Omental fat pad (tissue), 4 donors: ENCODE results near the gene NEIL3. TPM values are rescaled to one million over a fixed set of nuclear protein-coding genes. Genes with fewer than 3 reads are reported as not detected.

Source experiments
- ATAC-seq: fragments of 150-250 bp; one replicate; pipeline ENCODE4 v1.9.1; 2016; ENCODE audit warnings: mild to moderate bottlenecking, moderate library complexity; ENCODE audit not compliant: low FRiP score
- DNase-seq: peaks from one replicate; pipeline ENCODE4 v3.0.0-alpha.2; 2019; ENCODE audit warnings: low spot score
- total RNA-seq, 4 donors: library from RNA; depleted of rRNA; stranded (reverse); fragments of >200 nt; gene quantifications; one replicate each; pipeline ENCODE4 v1.1.0, GENCODE V29; 2016
- TF ChIP-seq, protein P1 (sequence below), 3 donors: fragments of 450-650 bp; IDR thresholded peaks; one replicate each; pipeline ENCODE4 v1.5.1; 2016 to 2017; ENCODE audit warnings: antibody characterized with exemption in 3 of 3, mild to moderate bottlenecking in 3 of 3, moderate library complexity in 2 of 3

NEIL3 gene
- total RNA-seq, 4 donors from 2014 or later: 0.96 TPM; not detected in 3

DNA sequence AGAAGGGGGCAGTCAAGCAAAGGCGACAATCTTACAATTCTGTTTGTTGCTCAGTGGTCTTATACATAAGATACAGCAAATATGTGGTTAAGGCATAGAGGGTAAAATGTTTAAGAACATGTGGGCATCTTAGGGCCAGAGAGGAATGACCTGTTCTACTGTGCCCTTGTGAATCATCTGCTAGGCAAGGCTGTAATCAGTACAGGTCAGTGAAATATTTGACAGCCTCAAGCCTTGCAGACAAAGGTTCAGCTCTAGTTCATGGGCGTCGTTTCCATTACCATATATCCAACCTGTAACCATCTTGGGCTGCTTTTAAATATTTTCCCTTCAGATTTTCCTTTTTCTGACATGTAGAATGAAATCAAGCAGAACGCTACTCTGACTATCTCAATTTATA, 95.3 kb downstream of the NEIL3 start:
- DNase-seq (no peak), ATAC-seq (no peak)
- TF ChIP-seq, protein P1, sequence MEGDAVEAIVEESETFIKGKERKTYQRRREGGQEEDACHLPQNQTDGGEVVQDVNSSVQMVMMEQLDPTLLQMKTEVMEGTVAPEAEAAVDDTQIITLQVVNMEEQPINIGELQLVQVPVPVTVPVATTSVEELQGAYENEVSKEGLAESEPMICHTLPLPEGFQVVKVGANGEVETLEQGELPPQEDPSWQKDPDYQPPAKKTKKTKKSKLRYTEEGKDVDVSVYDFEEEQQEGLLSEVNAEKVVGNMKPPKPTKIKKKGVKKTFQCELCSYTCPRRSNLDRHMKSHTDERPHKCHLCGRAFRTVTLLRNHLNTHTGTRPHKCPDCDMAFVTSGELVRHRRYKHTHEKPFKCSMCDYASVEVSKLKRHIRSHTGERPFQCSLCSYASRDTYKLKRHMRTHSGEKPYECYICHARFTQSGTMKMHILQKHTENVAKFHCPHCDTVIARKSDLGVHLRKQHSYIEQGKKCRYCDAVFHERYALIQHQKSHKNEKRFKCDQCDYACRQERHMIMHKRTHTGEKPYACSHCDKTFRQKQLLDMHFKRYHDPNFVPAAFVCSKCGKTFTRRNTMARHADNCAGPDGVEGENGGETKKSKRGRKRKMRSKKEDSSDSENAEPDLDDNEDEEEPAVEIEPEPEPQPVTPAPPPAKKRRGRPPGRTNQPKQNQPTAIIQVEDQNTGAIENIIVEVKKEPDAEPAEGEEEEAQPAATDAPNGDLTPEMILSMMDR (IDR thresholded peaks at IDR 0.05): no peak

DNA sequence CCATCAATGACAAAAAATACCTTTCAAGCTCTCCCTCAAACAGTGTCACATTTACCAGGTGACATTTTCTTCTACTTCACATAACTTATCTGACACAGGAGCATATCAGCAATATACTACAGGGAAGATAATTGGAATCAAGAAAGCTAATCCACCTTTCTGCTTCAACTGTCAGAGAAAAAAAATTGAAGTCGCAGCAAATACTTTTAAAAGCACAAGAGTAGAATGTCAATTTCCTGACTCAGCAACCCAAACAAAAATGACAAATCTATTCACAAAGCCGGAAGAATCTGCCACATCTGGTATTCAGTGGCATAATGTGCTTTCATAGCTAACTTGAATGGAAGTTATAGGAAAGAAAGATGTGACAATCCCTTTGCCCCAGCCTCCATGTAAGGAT, 95.8 kb downstream of the NEIL3 start:
- TF ChIP-seq, protein P1 (IDR thresholded peaks at IDR 0.05): no peak
- no peak for ATAC-seq
- no peak for DNase-seq

DNA sequence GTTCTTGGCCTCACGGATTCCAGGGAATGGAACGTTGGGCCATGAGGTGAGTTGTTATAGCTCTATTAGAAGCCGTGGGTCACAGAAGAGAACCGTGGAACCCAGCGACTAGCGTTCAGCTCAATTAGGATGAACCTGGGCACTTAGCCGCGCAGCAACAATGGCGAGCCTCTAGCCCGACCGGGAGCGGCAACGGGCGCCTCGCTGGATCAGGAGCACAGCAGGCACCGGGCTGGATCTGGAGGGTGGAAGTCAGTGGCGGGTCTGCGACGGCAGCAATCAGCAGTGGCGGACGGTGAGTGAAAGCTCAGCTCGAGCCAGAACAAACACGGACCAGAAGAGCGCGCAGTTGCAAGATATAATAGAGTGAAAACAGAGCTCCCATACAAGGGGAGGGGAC, 98.3 kb downstream of the NEIL3 start:
- TF ChIP-seq, protein P1 (IDR thresholded peaks at IDR 0.05): no peak
- ATAC-seq (no peak), DNase-seq (no peak)

DNA sequence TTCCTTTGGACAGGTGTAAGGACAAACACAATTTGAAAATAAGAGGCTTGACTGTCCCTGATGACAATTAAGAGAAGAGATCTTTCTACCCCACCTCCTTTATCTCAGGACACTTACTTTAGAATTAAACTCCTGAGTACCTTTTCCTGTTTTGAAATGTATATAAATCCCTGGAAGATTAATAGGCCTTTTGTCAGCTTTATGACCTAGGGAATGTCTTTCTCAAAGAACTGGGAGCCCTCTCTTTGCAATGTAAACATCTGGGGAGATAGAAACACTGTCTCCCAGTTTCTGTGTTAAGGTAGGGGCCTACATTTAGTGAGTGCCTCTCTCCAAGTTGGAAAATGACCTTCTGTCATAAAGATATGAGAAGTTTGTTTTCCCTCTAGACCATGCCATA, 100.9 kb downstream of the NEIL3 start:
- DNase-seq (no peak), ATAC-seq (no peak)
- TF ChIP-seq, protein P1 (IDR thresholded peaks at IDR 0.05): no peak

DNA sequence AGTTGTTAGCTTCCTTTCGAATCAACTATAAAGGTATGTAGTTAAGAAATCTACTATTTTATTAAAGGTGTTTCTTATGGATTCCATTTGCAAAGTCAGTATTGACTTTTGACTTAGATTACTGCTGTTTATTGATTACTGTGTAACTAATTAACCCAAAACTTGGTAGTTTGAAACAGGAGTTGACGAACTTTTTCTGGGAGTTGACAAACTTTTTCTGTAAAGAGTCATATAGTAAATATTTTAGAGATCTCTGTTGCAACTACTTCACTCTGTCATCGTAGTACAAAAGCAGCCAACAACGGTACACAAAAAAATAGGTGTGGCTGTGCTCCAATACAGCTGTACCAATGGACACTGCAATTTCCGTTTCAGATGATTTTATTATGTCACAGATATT, 102.3 kb downstream of the NEIL3 start:
- DNase-seq (no peak), ATAC-seq (no peak)
- TF ChIP-seq, protein P1 (IDR thresholded peaks at IDR 0.05): no peak

Other genes with a start within 250 kb of the NEIL3 start
- gene AGA, start 132.6 kb downstream of the NEIL3 start, total RNA-seq: 10 to 100 TPM; 13.7 to 21.4 (median 18.8) TPM